Parathyroid adenoma (tissue), 2 donors: ENCODE data around the gene FOXA1.

Experiments used
- H2AFZ ChIP-seq: fragments of 300-600 bp; sonication (generic); one replicate; pipeline ENCODE4 v1.7.0; 2017; ENCODE audit warnings: antibody characterized with exemption, mild to moderate bottlenecking
- H3K27ac ChIP-seq: fragments of 300-600 bp; sonication (generic); one replicate; pipeline ENCODE4 v1.7.0; 2017
- H3K27me3 ChIP-seq: fragments of 300-600 bp; sonication (generic); one replicate; pipeline ENCODE4 v1.7.0; 2017; ENCODE audit warnings: low read length; ENCODE audit not compliant: control insufficient read depth, insufficient read depth
- H3K36me3 ChIP-seq: fragments of 300-600 bp; sonication (generic); one replicate; pipeline ENCODE4 v1.7.0; 2017; ENCODE audit warnings: low read length; ENCODE audit not compliant: control insufficient read depth, insufficient read depth
- H3K4me1 ChIP-seq: fragments of 300-600 bp; sonication (generic); one replicate; pipeline ENCODE4 v1.7.0; 2017; ENCODE audit warnings: control low read depth
- H3K4me2 ChIP-seq: fragments of 300-600 bp; sonication (generic); one replicate; pipeline ENCODE4 v1.7.0; 2017; ENCODE audit warnings: low read length
- H3K4me3 ChIP-seq: fragments of 300-600 bp; sonication (generic); one replicate; pipeline ENCODE4 v1.7.0; 2017; ENCODE audit warnings: low read depth, low read length
- H3K79me2 ChIP-seq: fragments of 300-600 bp; sonication (generic); one replicate; pipeline ENCODE4 v1.7.0; 2017; ENCODE audit warnings: control low read depth
- H3K9ac ChIP-seq: fragments of 300-600 bp; sonication (generic); one replicate; pipeline ENCODE4 v1.7.0; 2017; ENCODE audit warnings: mild to moderate bottlenecking
- H3K9me3 ChIP-seq: fragments of 300-600 bp; sonication (generic); one replicate; pipeline ENCODE4 v1.7.0; 2017; ENCODE audit warnings: low read length; ENCODE audit not compliant: control insufficient read depth
- TF ChIP-seq, protein P1 (sequence below): fragments of 300-600 bp; sonication (generic); IDR thresholded peaks from one replicate; pipeline ENCODE4 v1.7.0; 2017; ENCODE audit warnings: antibody characterized with exemption, mild to moderate bottlenecking
- donor health status: primary hyperparathyroidism.

Gene FOXA1

DNA sequence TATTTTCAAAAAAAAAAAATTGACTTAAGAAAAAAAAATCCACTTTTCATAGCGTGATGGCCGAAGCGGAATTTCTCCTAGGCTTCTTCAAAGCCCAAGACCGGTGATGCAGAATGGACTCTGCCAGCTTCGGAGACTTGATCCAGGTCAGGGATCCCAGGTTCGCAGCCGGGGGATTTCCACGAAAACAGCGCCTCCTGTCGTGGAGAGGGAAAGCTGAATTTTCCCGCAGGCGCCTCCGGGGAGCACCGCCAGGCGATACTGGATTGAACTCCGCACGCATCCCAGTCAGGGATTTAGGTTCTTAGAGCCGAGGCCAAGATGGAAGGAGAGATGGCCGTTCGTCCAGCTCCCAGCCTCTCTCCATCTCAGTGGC is 2.5 kb upstream of the FOXA1 start:
- no peaks in the 10 kb centered on the region for H3K9me3 ChIP-seq
- no peaks in the 10 kb centered on the region for H3K4me1 ChIP-seq
- H3K36me3 ChIP-seq, result no peaks in the 10 kb centered on the region
- H3K9ac ChIP-seq, result no peak overlapping the region
- H3K27me3 ChIP-seq, result peaks cover 47% of the 10 kb centered on the region
- H2AFZ ChIP-seq, result no peak overlapping the region
- H3K27ac ChIP-seq, result no peak overlapping the region
- no peak overlapping the region for H3K4me3 ChIP-seq
- no peaks in the 10 kb centered on the region for H3K79me2 ChIP-seq
- no peak overlapping the region for H3K4me2 ChIP-seq
- TF ChIP-seq, protein P1, sequence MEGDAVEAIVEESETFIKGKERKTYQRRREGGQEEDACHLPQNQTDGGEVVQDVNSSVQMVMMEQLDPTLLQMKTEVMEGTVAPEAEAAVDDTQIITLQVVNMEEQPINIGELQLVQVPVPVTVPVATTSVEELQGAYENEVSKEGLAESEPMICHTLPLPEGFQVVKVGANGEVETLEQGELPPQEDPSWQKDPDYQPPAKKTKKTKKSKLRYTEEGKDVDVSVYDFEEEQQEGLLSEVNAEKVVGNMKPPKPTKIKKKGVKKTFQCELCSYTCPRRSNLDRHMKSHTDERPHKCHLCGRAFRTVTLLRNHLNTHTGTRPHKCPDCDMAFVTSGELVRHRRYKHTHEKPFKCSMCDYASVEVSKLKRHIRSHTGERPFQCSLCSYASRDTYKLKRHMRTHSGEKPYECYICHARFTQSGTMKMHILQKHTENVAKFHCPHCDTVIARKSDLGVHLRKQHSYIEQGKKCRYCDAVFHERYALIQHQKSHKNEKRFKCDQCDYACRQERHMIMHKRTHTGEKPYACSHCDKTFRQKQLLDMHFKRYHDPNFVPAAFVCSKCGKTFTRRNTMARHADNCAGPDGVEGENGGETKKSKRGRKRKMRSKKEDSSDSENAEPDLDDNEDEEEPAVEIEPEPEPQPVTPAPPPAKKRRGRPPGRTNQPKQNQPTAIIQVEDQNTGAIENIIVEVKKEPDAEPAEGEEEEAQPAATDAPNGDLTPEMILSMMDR, result no peak

DNA sequence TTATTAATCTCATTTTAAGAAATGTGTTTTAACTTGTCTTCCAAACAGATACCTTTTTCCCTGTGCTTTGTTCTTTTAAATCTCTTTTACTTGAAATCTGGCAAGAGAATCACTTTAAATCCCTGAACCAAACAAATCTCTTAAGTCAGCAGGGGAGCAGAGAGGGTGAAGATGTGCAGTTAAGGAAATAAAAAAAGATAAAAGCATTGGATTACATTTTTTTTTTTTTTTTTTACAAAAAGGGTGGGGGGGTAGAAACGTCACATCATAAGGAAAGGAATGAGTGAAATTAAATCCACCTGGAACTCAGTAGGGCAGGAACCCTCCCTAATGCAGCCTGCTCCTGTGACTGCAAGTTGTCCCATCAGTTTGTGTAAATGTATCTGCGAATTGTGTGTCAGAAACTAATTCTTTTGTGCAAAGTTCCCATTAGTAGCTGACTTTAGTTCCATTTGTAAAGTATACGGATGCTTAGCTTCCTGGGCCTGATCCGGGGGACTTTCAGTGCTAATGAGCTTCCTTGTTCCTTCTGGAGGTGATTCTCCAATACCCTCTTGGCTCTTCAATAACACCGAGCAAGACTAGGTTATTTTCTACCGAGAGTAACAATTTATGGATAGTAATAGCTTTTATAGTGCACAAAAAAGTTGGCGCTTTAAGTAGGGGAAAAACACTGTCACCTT is 1.9 kb upstream of the FOXA1 start:
- Histone ChIP-seq H2AFZ (no peak overlapping the region), H3K27ac (no peak overlapping the region), H3K4me3 (no peak overlapping the region), H3K27me3 (peaks cover 53% of the 10 kb centered on the region), H3K9me3 (no peaks in the 10 kb centered on the region), H3K4me1 (no peaks in the 10 kb centered on the region), H3K4me2 (no peak overlapping the region), H3K79me2 (no peaks in the 10 kb centered on the region), H3K36me3 (no peaks in the 10 kb centered on the region), H3K9ac (no peak overlapping the region)
- TF ChIP-seq, protein P1, result no peak

DNA sequence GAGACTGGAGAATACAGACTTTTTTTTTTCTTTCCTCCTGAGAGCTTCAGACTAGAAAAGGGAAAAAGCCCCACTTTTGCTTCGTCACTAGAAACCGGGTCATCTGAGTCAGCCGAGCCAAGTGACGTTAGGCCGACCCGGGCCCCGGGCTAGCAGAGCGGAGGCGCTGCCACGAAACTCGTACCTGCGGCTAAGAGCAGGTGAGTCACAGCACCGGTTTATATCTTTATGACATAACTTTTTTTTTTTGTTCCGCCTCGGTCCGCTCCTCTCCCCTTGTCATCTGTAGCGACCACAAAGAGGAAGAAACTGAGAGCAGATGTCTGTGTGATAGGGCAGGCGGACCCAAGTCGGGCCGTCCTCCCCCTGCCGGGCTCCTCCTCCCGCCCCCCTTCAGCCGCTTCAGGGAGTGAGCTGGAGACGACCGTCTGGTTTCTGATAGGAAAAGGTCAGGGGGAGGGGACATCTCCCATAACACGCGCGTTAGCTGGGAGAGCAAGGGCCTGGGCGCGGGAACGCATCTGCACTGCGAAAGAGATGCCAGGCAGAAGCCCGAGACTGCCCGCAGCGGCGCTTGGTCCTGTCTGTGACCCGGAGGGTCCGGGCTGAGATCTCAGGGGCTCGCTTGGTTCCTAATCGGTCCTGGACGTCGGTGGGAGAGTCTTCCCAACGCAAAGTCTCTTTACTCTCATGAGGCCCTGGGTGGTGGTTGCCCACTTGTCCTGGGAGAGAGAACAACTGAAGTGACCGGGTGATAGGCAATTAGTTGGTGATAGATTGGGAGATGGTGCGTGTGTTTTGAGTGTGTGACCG is 966 bp upstream of the FOXA1 start:
- no peaks in the 10 kb centered on the region for H3K4me1 ChIP-seq
- no peaks in the 10 kb centered on the region for H3K79me2 ChIP-seq
- no peaks in the 10 kb centered on the region for H3K36me3 ChIP-seq
- TF ChIP-seq, protein P1, result no peak
- H2AFZ ChIP-seq, result peak overlapping the region; percentile 48
- no peak overlapping the region for H3K9ac ChIP-seq
- peaks cover 59% of the 10 kb centered on the region for H3K27me3 ChIP-seq
- peak overlapping the region; percentile 41 for H3K4me2 ChIP-seq
- no peak overlapping the region for H3K4me3 ChIP-seq
- no peaks in the 10 kb centered on the region for H3K9me3 ChIP-seq
- H3K27ac ChIP-seq, result no peak overlapping the region

DNA sequence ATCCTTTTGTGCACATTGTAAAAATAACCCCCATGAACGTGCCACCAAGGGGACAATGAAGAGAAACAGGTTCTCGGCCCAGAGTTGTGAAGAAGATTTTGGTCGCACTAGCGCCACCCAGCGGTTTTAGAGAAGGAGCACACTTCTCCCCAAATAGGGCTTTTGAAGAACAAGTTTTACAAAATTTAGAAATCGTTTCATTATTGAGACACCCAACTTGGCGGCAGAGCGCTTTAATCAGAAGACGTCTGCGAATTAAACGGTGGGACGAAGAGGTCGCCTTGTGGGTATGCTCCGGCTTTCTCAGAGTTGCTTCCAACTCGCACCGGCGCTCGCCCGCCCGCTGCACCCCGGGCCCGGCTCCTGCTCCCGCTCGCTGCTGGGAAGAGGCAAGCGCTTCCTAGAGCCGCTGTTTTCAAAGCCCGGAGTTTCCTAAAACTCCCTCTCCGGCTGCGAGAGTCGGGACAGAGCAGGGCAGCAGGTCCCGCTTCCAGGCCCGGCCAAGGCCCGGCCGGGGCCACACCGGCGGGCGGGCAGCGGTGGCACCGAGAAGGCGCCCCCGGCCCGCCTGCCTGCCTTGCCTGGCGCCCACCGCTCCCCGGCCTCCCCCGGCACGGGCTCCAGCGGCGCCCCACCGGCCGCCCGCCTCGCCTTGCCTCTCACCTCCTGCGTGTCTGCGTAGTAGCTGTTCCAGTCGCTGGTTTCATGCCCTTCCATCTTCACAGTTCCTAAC is 645 bp downstream of the FOXA1 start:
- no peaks in the 10 kb centered on the region for H3K79me2 ChIP-seq

More for the DNA sequence above, 645 bp downstream of the FOXA1 start:
- Histone ChIP-seq H3K4me1 (no peaks in the 10 kb centered on the region), H3K27ac (no peak overlapping the region), H3K36me3 (no peaks in the 10 kb centered on the region), H3K9me3 (peaks cover 3% of the 10 kb centered on the region), H2AFZ (peak overlapping the region; percentile 22), H3K27me3 (peaks cover 53% of the 10 kb centered on the region), H3K4me3 (no peak overlapping the region), H3K4me2 (no peak overlapping the region), H3K9ac (no peak overlapping the region)
- TF ChIP-seq, protein P1, result peak; percentile 15
